PFSK-1 (cell line): ENCODE measurements around the gene CASP7.

Source experiments
- POLR2AphosphoS5 ChIP-seq: IDR thresholded peaks from 2 replicates; pipeline ENCODE4 v1.6.1; 2012; ENCODE audit warnings: low read depth, mild to moderate bottlenecking, control low read depth, low read length, moderate library complexity
- REST ChIP-seq, 2 experiments: IDR thresholded peaks; 2 replicates each; pipeline versions ENCODE4 v1.6.1 to v1.8.0; 2011 to 2012; ENCODE audit warnings: low read depth in 2 of 2, low read length in 2 of 2, control low read depth in 1 of 2, inconsistent platforms in 1 of 2, mild to moderate bottlenecking in 1 of 2, moderate library complexity in 1 of 2; ENCODE audit not compliant: insufficient read depth in 1 of 2
- SIN3A ChIP-seq: IDR thresholded peaks from 2 replicates; pipeline ENCODE4 v1.6.1; 2012; ENCODE audit warnings: mild to moderate bottlenecking, low read length, moderate library complexity, borderline replicate concordance; ENCODE audit not compliant: insufficient read depth
- TAF1 ChIP-seq: IDR thresholded peaks from 2 replicates; pipeline ENCODE4 v1.6.1; 2012; ENCODE audit warnings: low read length, control low read depth, borderline replicate concordance; ENCODE audit not compliant: insufficient read depth

- TF ChIP-seq REST (IDR thresholded peaks at IDR 0.05; ENCODE audit: insufficient read depth in 1 of 2, low read depth in 2 of 2, low read length in 2 of 2), result no peak
- TF ChIP-seq SIN3A, result no peak
- TF ChIP-seq POLR2AphosphoS5, result no peak
- no peak for TF ChIP-seq TAF1
Observed at GRCh38 chr10:113746217-113746957, 66.7 kb downstream of the CASP7 start.
